ENCODE measurements around the gene HMCN2.

HMCN2 gene

GRCh38 chr9:130407916-130408663, 142.5 kb downstream of the HMCN2 start:
- no peak for DNase-seq (ENCODE audit: low read depth)
- no peak for TF ChIP-seq CTCF (IDR thresholded peaks at IDR 0.05; ENCODE audit: insufficient read depth, low read depth, low read length, missing control alignments)
- H3K4me3 ChIP-seq (ENCODE audit: low read length): no peak overlapping the region

GRCh38 chr9:130408669-130409068, 143.1 kb downstream of the HMCN2 start:
- no peak overlapping the region for H3K4me3 ChIP-seq (ENCODE audit: low read length)
- TF ChIP-seq CTCF (IDR thresholded peaks at IDR 0.05; ENCODE audit: insufficient read depth, low read depth, low read length, missing control alignments): no peak
- no peak for DNase-seq (ENCODE audit: low read depth)

- TF ChIP-seq CTCF (IDR thresholded peaks at IDR 0.05; ENCODE audit: insufficient read depth, low read depth, low read length, missing control alignments): no peak
- no peak overlapping the region for H3K4me3 ChIP-seq (ENCODE audit: low read length)
- no peak for DNase-seq (ENCODE audit: low read depth)
Measured at GRCh38 chr9:130409246-130409645, 143.7 kb downstream of the HMCN2 start.

GRCh38 chr9:130410443-130410842, 144.9 kb downstream of the HMCN2 start:
- H3K4me3 ChIP-seq (ENCODE audit: low read length): no peak overlapping the region
- no peak for TF ChIP-seq CTCF (IDR thresholded peaks at IDR 0.05; ENCODE audit: insufficient read depth, low read depth, low read length, missing control alignments)
- DNase-seq (ENCODE audit: low read depth): no peak

GRCh38 chr9:130411566-130411915, 146.0 kb downstream of the HMCN2 start:
- no peak overlapping the region for H3K4me3 ChIP-seq (ENCODE audit: low read length)
- DNase-seq (ENCODE audit: low read depth): no peak
- TF ChIP-seq CTCF (IDR thresholded peaks at IDR 0.05; ENCODE audit: insufficient read depth, low read depth, low read length, missing control alignments): no peak

- no peak overlapping the region for H3K4me3 ChIP-seq (ENCODE audit: low read length)
- DNase-seq (ENCODE audit: low read depth): no peak
- TF ChIP-seq CTCF (IDR thresholded peaks at IDR 0.05; ENCODE audit: insufficient read depth, low read depth, low read length, missing control alignments): no peak
Measured at GRCh38 chr9:130414081-130414731, 148.6 kb downstream of the HMCN2 start.

All from epithelial cell of esophagus (primary cell).